Activated naive CD4-positive, alpha-beta T cell treated with anti-CD3 and anti-CD28 coated beads, Interleukin-2, amount 10 ng/mL, durations not matched to agents 7 days and 5 days (primary cell): ENCODE data around the gene PARP9.

Experiments
- CTCF ChIA-PET: fragments of 350-600 bp; sonication (Branson Sonifier 250); formaldehyde crosslinking; loops from one replicate; lab custom pipeline; 2021; ENCODE audit warnings: antibody characterized with exemption; lab: Charles Lee
- DNase-seq: peaks from one replicate; pipeline ENCODE4 v3.0.0-alpha.2; 2020
- H3K27ac Mint-ChIP-seq: one replicate; pipeline ENCODE4 v1.8.0; 2021; ENCODE audit warnings: mild to moderate bottlenecking, moderate library complexity, mixed read lengths
- H3K27me3 Mint-ChIP-seq: one replicate; pipeline ENCODE4 v1.8.0; 2021; ENCODE audit warnings: mild to moderate bottlenecking, mixed read lengths
- H3K36me3 Mint-ChIP-seq: one replicate; pipeline ENCODE4 v1.8.0; 2021; ENCODE audit warnings: mixed read lengths
- H3K4me1 Mint-ChIP-seq: one replicate; pipeline ENCODE4 v1.8.0; 2021; ENCODE audit warnings: mixed read lengths
- H3K4me3 Mint-ChIP-seq: one replicate; pipeline ENCODE4 v1.8.0; 2021; ENCODE audit warnings: mild to moderate bottlenecking, moderate library complexity, mixed read lengths
- H3K9me3 Mint-ChIP-seq: one replicate; pipeline ENCODE4 v1.8.0; 2021; ENCODE audit warnings: mixed read lengths

The PARP9 gene

GRCh38 chr3:122562923-122563716, 980 bp downstream of the PARP9 start:
- peak overlapping the region; percentile 99 for H3K4me3 Mint-ChIP-seq
- CTCF ChIA-PET = interaction anchor here (0.9 to 10.9 kb wide), 5 partner anchors 104 to 171 kb away, joined by 3 to 183 read pairs (median 3); partner anchors contain the start of gene PARP14
- H3K36me3 Mint-ChIP-seq = peaks cover 73% of the 10 kb centered on the region
- H3K4me1 Mint-ChIP-seq = peaks cover 74% of the 10 kb centered on the region
- H3K27ac Mint-ChIP-seq = peak overlapping the region; percentile 97
- no peak for DNase-seq
- H3K9me3 Mint-ChIP-seq = no peaks in the 10 kb centered on the region
- H3K27me3 Mint-ChIP-seq = no peaks in the 10 kb centered on the region

GRCh38 chr3:122560680-122561079, 3.4 kb downstream of the PARP9 start:
- peak overlapping the region; percentile 14 for H3K4me3 Mint-ChIP-seq
- no peaks in the 10 kb centered on the region for H3K9me3 Mint-ChIP-seq
- H3K27ac Mint-ChIP-seq = peak overlapping the region; percentile 82
- peak; percentile 77 for DNase-seq
- peaks cover 68% of the 10 kb centered on the region for H3K36me3 Mint-ChIP-seq
- no peaks in the 10 kb centered on the region for H3K27me3 Mint-ChIP-seq
- peaks cover 54% of the 10 kb centered on the region for H3K4me1 Mint-ChIP-seq
- CTCF ChIA-PET = interaction anchor here (1.0 to 10.9 kb wide), 4 partner anchors 100 to 144 kb away, joined by 3 to 183 read pairs (median 5); partner anchors contain the start of genes PARP14 and WDR5B

GRCh38 chr3:122559906-122560305, 4.2 kb downstream of the PARP9 start:
- H3K4me1 Mint-ChIP-seq = peaks cover 56% of the 10 kb centered on the region
- no peaks in the 10 kb centered on the region for H3K27me3 Mint-ChIP-seq
- CTCF ChIA-PET = interaction anchor here (1.7 to 10.9 kb wide), 2 partner anchors 119 to 143 kb away, joined by 5 to 183 read pairs; partner anchors contain the start of genes PARP14 and WDR5B
- DNase-seq = no peak
- no peaks in the 10 kb centered on the region for H3K9me3 Mint-ChIP-seq
- peaks cover 70% of the 10 kb centered on the region for H3K36me3 Mint-ChIP-seq
- H3K4me3 Mint-ChIP-seq = no peak overlapping the region
- H3K27ac Mint-ChIP-seq = no peak overlapping the region

DNA sequence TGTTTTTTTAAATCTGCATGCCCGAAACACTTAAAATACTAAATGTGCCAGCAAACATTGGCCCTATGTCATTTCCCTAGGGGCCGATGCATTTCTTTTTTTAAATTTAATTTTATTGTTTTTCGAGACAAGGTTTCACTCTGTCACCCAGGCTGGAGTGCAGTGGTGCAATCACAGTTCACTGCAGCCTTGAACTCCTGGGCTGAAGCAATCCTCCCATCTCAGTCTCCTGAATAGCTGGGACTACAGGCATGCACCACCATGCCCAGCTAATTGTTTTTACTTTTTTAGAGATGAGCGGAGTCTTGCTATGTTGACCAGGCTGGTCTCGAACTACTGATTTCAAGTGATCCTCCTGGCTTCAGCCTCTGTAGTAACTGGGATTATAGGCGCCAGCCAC, 5.5 kb downstream of the PARP9 start:
- no peaks in the 10 kb centered on the region for H3K27me3 Mint-ChIP-seq
- no peak for DNase-seq
- peaks cover 60% of the 10 kb centered on the region for H3K4me1 Mint-ChIP-seq
- peaks cover 67% of the 10 kb centered on the region for H3K36me3 Mint-ChIP-seq
- no peak overlapping the region for H3K27ac Mint-ChIP-seq
- H3K4me3 Mint-ChIP-seq = no peak overlapping the region
- CTCF ChIA-PET = interaction anchor here (0.8 to 10.9 kb wide), 4 partner anchors 10 to 129 kb away, joined by 3 to 183 read pairs (median 4); partner anchors contain the start of gene PARP14
- H3K9me3 Mint-ChIP-seq = no peaks in the 10 kb centered on the region

DNA sequence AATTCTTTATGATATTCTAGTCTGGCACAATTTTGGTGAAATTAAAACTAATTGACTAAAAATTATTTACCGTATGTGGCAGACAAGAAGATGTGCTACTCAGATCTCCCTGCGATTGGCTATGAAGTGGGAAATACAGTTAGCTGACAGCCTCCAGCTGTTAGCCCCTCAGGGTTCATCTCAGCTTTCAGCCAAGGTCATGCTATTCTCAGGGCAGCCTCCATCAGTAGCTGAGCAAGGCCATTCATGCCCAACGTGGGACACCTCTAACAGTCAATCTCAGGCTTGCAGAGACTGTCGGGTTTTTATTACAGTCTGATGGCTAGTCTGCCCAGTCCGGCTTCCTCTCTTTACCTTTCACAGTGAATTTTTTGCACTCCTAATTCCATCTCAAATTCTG, 6.7 kb downstream of the PARP9 start:
- H3K4me3 Mint-ChIP-seq = no peak overlapping the region
- H3K9me3 Mint-ChIP-seq = no peaks in the 10 kb centered on the region
- H3K4me1 Mint-ChIP-seq = peaks cover 56% of the 10 kb centered on the region
- H3K27ac Mint-ChIP-seq = no peak overlapping the region
- CTCF ChIA-PET = interaction anchor here (1.4 to 10.9 kb wide), 2 partner anchors 121 to 131 kb away, joined by 4 to 183 read pairs; partner anchors contain the start of gene PARP14
- no peak for DNase-seq
- H3K36me3 Mint-ChIP-seq = peaks cover 71% of the 10 kb centered on the region
- H3K27me3 Mint-ChIP-seq = no peaks in the 10 kb centered on the region

- Mint-ChIP-seq H3K9me3 (no peaks in the 10 kb centered on the region), H3K36me3 (peaks cover 75% of the 10 kb centered on the region), H3K27ac (no peak overlapping the region), H3K27me3 (no peaks in the 10 kb centered on the region), H3K4me1 (peaks cover 38% of the 10 kb centered on the region), H3K4me3 (no peak overlapping the region)
- no peak for DNase-seq
- CTCF ChIA-PET = interaction anchor here (0.8 to 10.9 kb wide), 3 partner anchors 18 to 124 kb away, joined by 3 to 183 read pairs (median 4); partner anchors contain the start of gene PARP14
Measured at GRCh38 chr3:122555275-122556071, 8.6 kb downstream of the PARP9 start.

DNA sequence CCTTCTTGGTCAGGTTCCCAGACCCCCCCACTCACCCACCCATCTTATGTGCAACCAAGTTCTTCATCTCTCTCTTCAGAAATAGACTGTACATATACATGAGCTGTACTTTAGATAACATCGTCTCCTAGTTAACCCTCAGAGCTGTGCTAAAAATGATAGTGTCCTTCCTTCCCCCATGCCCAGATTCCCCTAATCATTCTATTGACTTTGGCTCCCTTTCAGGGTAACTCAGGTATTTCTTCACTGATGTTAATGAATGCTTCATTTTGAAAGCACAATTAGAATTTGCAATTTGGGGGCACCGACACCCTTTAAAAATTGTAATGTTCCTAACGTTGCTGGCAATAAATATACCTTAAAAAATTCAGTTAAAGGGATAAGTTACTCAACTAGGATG, 10.9 kb downstream of the PARP9 start:
- no peak overlapping the region for H3K27ac Mint-ChIP-seq
- CTCF ChIA-PET = interaction anchor here (1.0 kb wide), 1 partner anchor 126 kb away, joined by 4 read pairs; no protein-coding TSS in a partner anchor
- no peak overlapping the region for H3K4me3 Mint-ChIP-seq
- H3K9me3 Mint-ChIP-seq = no peaks in the 10 kb centered on the region
- peaks cover 78% of the 10 kb centered on the region for H3K36me3 Mint-ChIP-seq
- H3K4me1 Mint-ChIP-seq = peaks cover 24% of the 10 kb centered on the region
- no peak for DNase-seq
- no peaks in the 10 kb centered on the region for H3K27me3 Mint-ChIP-seq

DNA sequence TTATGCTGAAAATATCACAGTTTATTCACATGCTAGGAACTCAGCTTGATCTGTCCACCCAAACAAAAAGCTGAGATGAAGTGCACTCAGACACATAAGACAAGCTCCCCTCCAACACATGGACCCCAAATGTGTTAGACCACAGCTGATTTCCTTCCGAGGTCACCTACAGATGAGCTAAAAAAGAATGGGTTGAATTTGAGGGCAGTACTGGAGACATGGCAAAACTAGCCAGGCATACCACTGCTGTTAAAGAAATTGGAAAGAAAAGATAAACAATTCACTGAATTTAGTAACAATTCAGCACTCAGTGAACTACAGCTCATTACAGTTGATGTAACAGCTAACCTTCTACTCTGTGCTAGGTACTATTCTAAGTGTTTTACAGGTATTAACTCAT, 15.5 kb downstream of the PARP9 start:
- DNase-seq = no peak
- peaks cover 76% of the 10 kb centered on the region for H3K36me3 Mint-ChIP-seq
- no peaks in the 10 kb centered on the region for H3K9me3 Mint-ChIP-seq
- peaks cover 6% of the 10 kb centered on the region for H3K4me1 Mint-ChIP-seq
- no peak overlapping the region for H3K4me3 Mint-ChIP-seq
- no peak overlapping the region for H3K27ac Mint-ChIP-seq
- CTCF ChIA-PET = interaction anchor here (1.2 to 1.6 kb wide), 3 partner anchors 10 to 130 kb away, joined by 3 to 6 read pairs (median 4); no protein-coding TSS in a partner anchor
- no peaks in the 10 kb centered on the region for H3K27me3 Mint-ChIP-seq

DNA sequence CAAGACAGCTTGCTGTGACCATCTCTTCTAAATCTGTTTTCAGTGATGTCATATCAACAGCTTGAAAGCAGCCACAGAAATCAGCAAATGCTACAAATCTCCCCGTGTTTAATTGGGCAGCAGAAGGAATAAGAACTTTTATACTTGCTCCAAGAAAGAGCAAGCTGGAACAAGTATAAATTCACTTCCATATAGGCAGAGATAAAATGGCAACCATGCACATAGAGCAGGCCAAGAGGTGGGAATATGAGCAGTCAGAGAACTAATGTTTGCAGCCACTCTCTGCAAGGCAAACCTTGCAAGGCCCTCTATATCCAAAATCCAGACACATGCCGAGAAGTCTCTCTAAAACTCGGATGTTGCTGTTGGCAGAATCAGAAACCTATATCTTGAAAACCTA, 16.0 kb downstream of the PARP9 start:
- no peak overlapping the region for H3K4me3 Mint-ChIP-seq
- no peaks in the 10 kb centered on the region for H3K9me3 Mint-ChIP-seq
- H3K27ac Mint-ChIP-seq = peak overlapping the region; percentile 63
- no peaks in the 10 kb centered on the region for H3K27me3 Mint-ChIP-seq
- no peak for DNase-seq
- H3K4me1 Mint-ChIP-seq = peaks cover under 1% of the 10 kb centered on the region
- CTCF ChIA-PET = interaction anchor here (1.6 kb wide), 2 partner anchors 88 to 131 kb away, joined by 3 to 6 read pairs; no protein-coding TSS in a partner anchor
- H3K36me3 Mint-ChIP-seq = peaks cover 75% of the 10 kb centered on the region

DNA sequence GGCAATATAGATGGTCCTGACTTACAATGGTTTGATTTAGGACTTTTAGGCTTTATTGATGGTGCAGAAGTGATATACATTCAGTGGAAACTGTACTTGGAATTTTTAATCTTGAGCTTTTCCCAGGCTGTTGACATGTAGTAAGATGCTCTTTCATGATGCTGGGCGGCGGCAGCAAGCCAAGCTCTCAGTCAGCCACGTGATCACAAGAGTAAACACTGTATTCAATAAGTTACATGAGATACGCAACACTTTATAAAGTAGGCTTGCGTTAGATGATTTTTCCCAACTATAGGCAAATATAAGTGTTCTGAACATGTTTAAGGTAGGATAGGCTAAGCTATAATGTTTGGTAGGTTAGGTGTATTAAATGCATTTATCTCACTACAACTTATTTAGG, 17.9 kb downstream of the PARP9 start:
- H3K9me3 Mint-ChIP-seq = no peaks in the 10 kb centered on the region
- no peak overlapping the region for H3K27ac Mint-ChIP-seq
- H3K4me3 Mint-ChIP-seq = no peak overlapping the region
- no peaks in the 10 kb centered on the region for H3K27me3 Mint-ChIP-seq
- DNase-seq = no peak
- H3K36me3 Mint-ChIP-seq = peaks cover 63% of the 10 kb centered on the region
- no peaks in the 10 kb centered on the region for H3K4me1 Mint-ChIP-seq
- CTCF ChIA-PET = no interaction called here

GRCh38 chr3:122538956-122539490, 25.1 kb downstream of the PARP9 start:
- Mint-ChIP-seq H3K4me1 (peaks cover 26% of the 10 kb centered on the region), H3K9me3 (no peaks in the 10 kb centered on the region), H3K27ac (no peak overlapping the region), H3K4me3 (no peak overlapping the region), H3K36me3 (peaks cover 66% of the 10 kb centered on the region), H3K27me3 (no peaks in the 10 kb centered on the region)
- CTCF ChIA-PET = interaction anchor here (0.6 kb wide), 1 partner anchor 42 kb away, joined by 3 read pairs; no protein-coding TSS in a partner anchor
- no peak for DNase-seq

GRCh38 chr3:122536632-122537001, 27.5 kb downstream of the PARP9 start:
- no peaks in the 10 kb centered on the region for H3K9me3 Mint-ChIP-seq
- no peak for DNase-seq
- H3K4me3 Mint-ChIP-seq = no peak overlapping the region
- H3K27me3 Mint-ChIP-seq = no peaks in the 10 kb centered on the region
- H3K36me3 Mint-ChIP-seq = peaks cover 73% of the 10 kb centered on the region
- H3K27ac Mint-ChIP-seq = no peak overlapping the region
- CTCF ChIA-PET = interaction anchor here (1.0 to 2.0 kb wide), 2 partner anchors 78 to 143 kb away, joined by 3 to 7 read pairs; no protein-coding TSS in a partner anchor
- peaks cover 34% of the 10 kb centered on the region for H3K4me1 Mint-ChIP-seq

GRCh38 chr3:122535964-122536631, 28.0 kb downstream of the PARP9 start:
- CTCF ChIA-PET = interaction anchor here (1.0 to 2.0 kb wide), 2 partner anchors 78 to 143 kb away, joined by 3 to 7 read pairs; no protein-coding TSS in a partner anchor
- Mint-ChIP-seq H3K4me3 (no peak overlapping the region), H3K4me1 (peaks cover 34% of the 10 kb centered on the region)

More at GRCh38 chr3:122535964-122536631, 28.0 kb downstream of the PARP9 start:
- no peak for DNase-seq
- H3K27me3 Mint-ChIP-seq = no peaks in the 10 kb centered on the region
- H3K27ac Mint-ChIP-seq = no peak overlapping the region
- H3K36me3 Mint-ChIP-seq = peaks cover 72% of the 10 kb centered on the region
- H3K9me3 Mint-ChIP-seq = no peaks in the 10 kb centered on the region
